Right atrium auricular region (tissue), 2 donors: ENCODE data around the gene DAB1. TPM values are rescaled to one million over a fixed set of nuclear protein-coding genes. Genes with fewer than 3 reads are reported as not detected.

Experiments
- DNase-seq: peaks from one replicate; pipeline ENCODE4 v3.0.0-alpha.2; 2019; ENCODE audit warnings: low spot score
- H3K27ac ChIP-seq, 2 donors: fragments of 200-600 bp; sonication (generic); 1 replicate in 1 of 2; 2 replicates in 1 of 2; pipeline ENCODE4 v1.5.1; 2016 to 2019
- H3K27me3 ChIP-seq, 2 donors: fragments of 200-600 bp; sonication (generic); one replicate each; pipeline versions ENCODE4 v1.5.1 to v1.6.0; 2017 to 2019
- H3K36me3 ChIP-seq: fragments of 200-600 bp; sonication (generic); one replicate; pipeline ENCODE4 v1.5.1; 2016
- H3K4me1 ChIP-seq, 2 donors: fragments of 200-600 bp; sonication (generic); one replicate each; pipeline versions ENCODE4 v1.5.1 to v1.6.0; 2017 to 2019
- H3K4me3 ChIP-seq, 2 donors: fragments of 200-600 bp; sonication (generic); 1 replicate in 1 of 2; 2 replicates in 1 of 2; pipeline ENCODE4 v1.5.1; 2017 to 2019; ENCODE audit warnings: mild to moderate bottlenecking in 1 of 2, moderate library complexity in 1 of 2
- H3K9me3 ChIP-seq, 2 donors: fragments of 200-600 bp; sonication (generic); one replicate each; pipeline ENCODE4 v1.5.1; 2019
- CTCF ChIP-seq, 2 donors: fragments of 200-600 bp; sonication (generic); IDR thresholded peaks; one replicate each; pipeline ENCODE4 v1.5.1; 2019; ENCODE audit warnings: antibody characterized with exemption in 2 of 2
- total RNA-seq, 2 donors: library from RNA; depleted of rRNA; stranded (reverse); fragments of >200 nt; gene quantifications; one replicate each; pipeline ENCODE4 v1.1.0, GENCODE V29; 2016

DAB1 gene
- total RNA-seq, 2 donors from 2014 or later, result 0.19 to 3.3 TPM

GRCh38 chr1:57270927-57271698 lies 152.7 kb downstream of the DAB1 start:
- Histone ChIP-seq H3K27ac (no peak overlapping the region), H3K9me3 (no peaks in the 10 kb centered on the region), H3K4me3 (no peak overlapping the region), H3K36me3 (no peaks in the 10 kb centered on the region), H3K27me3 (no peaks in the 10 kb centered on the region), H3K4me1 (no peaks in the 10 kb centered on the region)
- no peak for TF ChIP-seq CTCF (IDR thresholded peaks at IDR 0.05)
- no peak for DNase-seq

GRCh38 chr1:57269630-57270225 lies 154.1 kb downstream of the DAB1 start:
- DNase-seq, result no peak
- no peaks in the 10 kb centered on the region for H3K36me3 ChIP-seq
- TF ChIP-seq CTCF (IDR thresholded peaks at IDR 0.05), result no peak
- H3K4me3 ChIP-seq, result no peak overlapping the region
- no peaks in the 10 kb centered on the region for H3K9me3 ChIP-seq
- H3K4me1 ChIP-seq, result no peaks in the 10 kb centered on the region
- H3K27ac ChIP-seq, result no peak overlapping the region
- no peaks in the 10 kb centered on the region for H3K27me3 ChIP-seq

GRCh38 chr1:57265104-57265503 lies 158.8 kb downstream of the DAB1 start:
- no peaks in the 10 kb centered on the region for H3K4me1 ChIP-seq
- H3K27me3 ChIP-seq, result no peaks in the 10 kb centered on the region
- no peak for TF ChIP-seq CTCF (IDR thresholded peaks at IDR 0.05)
- DNase-seq, result no peak
- H3K27ac ChIP-seq, result no peak overlapping the region
- H3K36me3 ChIP-seq, result no peaks in the 10 kb centered on the region
- H3K4me3 ChIP-seq, result no peak overlapping the region
- no peaks in the 10 kb centered on the region for H3K9me3 ChIP-seq

DNA sequence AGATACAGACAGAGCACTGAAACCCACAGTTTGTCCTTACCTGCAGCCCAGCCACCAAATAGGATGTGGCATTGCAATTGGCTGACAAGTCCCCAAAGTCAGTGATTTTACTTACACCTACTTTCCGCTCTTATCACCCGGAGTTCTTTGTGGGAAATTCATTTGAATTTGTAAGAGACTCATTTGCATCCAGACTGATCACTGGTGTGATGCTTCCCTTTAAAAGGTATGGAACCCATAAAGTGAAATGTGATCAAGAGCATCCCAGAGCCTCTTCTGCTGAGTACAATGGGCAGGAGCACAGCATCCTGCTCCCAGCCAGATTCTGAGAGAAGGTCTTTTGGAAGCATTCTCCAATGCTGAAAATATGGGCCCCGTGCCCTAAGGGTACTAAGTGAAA lies 161.4 kb downstream of the DAB1 start:
- H3K4me3 ChIP-seq, result no peak overlapping the region
- no peaks in the 10 kb centered on the region for H3K4me1 ChIP-seq
- peaks cover 0 to 5% of the 10 kb centered on the region in 2 donors for H3K9me3 ChIP-seq
- no peak for DNase-seq
- H3K27me3 ChIP-seq, result no peaks in the 10 kb centered on the region
- no peak for TF ChIP-seq CTCF (IDR thresholded peaks at IDR 0.05)
- no peaks in the 10 kb centered on the region for H3K36me3 ChIP-seq
- no peak overlapping the region for H3K27ac ChIP-seq

DNA sequence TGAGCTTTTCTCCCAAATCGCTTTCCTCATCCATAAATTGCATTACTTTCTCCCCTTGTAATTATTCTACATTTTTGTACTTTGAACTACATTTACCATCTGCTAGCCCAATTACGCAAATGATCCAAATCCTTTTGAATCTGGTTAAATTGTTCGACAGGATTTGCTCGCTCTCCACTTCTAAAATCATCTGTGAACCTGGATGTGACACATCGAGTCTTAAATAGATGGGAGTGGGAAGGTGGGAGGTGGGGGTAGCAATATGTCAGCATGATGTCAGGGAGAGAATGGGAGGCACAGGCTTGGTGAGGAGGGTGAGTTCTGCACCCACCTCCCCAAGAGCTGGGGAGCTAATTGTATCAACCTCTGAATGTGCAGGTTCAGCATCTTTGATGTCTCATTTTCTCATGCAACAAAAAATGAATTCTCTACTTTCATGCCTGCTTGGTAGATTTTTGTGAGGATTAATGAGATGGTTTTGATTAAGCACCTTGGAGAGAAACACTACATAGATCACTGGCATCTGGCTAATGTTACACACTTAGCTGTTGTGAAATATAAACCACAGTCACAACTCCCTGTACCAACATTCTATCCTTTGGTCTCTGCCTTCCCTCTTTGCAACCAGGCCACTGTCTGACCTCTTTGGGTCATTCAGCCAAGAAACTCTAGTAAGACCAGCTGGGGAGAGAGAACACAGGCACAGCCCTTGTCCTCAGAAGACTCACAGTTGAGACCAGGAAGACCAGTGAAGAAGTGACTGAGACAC lies 165.1 kb downstream of the DAB1 start:
- Histone ChIP-seq H3K36me3 (no peaks in the 10 kb centered on the region), H3K27me3 (no peaks in the 10 kb centered on the region), H3K27ac (no peak overlapping the region), H3K4me1 (no peaks in the 10 kb centered on the region), H3K4me3 (no peak overlapping the region), H3K9me3 (peaks cover 0 to 7% of the 10 kb centered on the region in 2 donors)
- no peak for TF ChIP-seq CTCF (IDR thresholded peaks at IDR 0.05)
- DNase-seq, result no peak
